Measurements from ENCODE around the gene RBL2. TPM values are rescaled to one million over a fixed set of nuclear protein-coding genes. Genes with fewer than 3 reads are reported as not detected.
A peak's percentile ranks its signal among the peaks of the same experiment; 100 is the strongest.

The RBL2 gene
- total and polyA plus RNA-seq, 2 of the 13 experiments (the other 11 are each of a cell fraction or from before 2014, with no cell fraction given): 41.2 to 60.9 TPM

- intact Hi-C loops (cut with micrococcal nuclease; ENCODE audit: unreplicated experiment): loop anchor here (1.0 to 10.0 kb wide), 3 partner anchors 36 to 457 kb away; partner anchors contain the start of genes CHD9, CHD9NB, FTO and RPGRIP1L
- Histone ChIP-seq H3K4me1 (ENCODE audit: insufficient read depth, low read length) (peaks cover 65% of the 10 kb centered on the region), H3K27me3 (ENCODE audit: control insufficient read depth in 1 of 2, insufficient read depth in 2 of 2, low read length in 2 of 2) (no peaks in the 10 kb centered on the region), H4K20me1 (ENCODE audit: insufficient read depth, low read length) (no peaks in the 10 kb centered on the region), H3K4me2 (ENCODE audit: low read depth, low read length) (peak overlapping the region; percentile 100), H3K27ac (ENCODE audit: extremely low read length, insufficient read depth, low read length) (peak overlapping the region; percentile 80), H3K9ac (ENCODE audit: insufficient read depth, low read depth, low read length) (peak overlapping the region; percentile 51), H3K4me3 (replicated peaks in 1 of 3; ENCODE audit: insufficient read depth in 1 of 3, low read depth in 2 of 3, low read length in 3 of 3) (peak overlapping the region; percentile 13 to 70 (median 17); a peak in 5 of 6 replicates), H3K9me3 (ENCODE audit: low read length) (peaks cover 13% of the 10 kb centered on the region), H3K79me2 (ENCODE audit: insufficient read depth, low read length) (no peaks in the 10 kb centered on the region), H3K36me3 (replicated peaks in 1 of 2; ENCODE audit: control insufficient read depth in 1 of 2, insufficient read depth in 2 of 2, low read length in 2 of 2) (no peaks in the 10 kb centered on the region), H2AFZ (ENCODE audit: low read length) (no peak overlapping the region)
- in situ Hi-C loops (cut with HindIII; ENCODE audit: extremely low pct_ligation_motif_present, low pct_unique_long_range_greater_than_20kb): no loop called here
- TSS peak; percentile 78 for BruUV-seq (replicated peaks)
- ATAC-seq (peak; percentile 90), DNase-seq (ENCODE audit: low spot score) (peak; percentile 98), FAIRE-seq (peak; percentile 77)
- CTCF ChIA-PET (ENCODE audit: low intra/inter-chr PET ratio, low total read pairs): interaction anchor here (3.0 kb wide), 1 partner anchor 36 kb away, joined by 22 read pairs; no protein-coding TSS in a partner anchor
- POLR2A ChIA-PET: interaction anchor here (0.8 to 2.3 kb wide), 12 partner anchors 9 to 654 kb away, joined by 3 to 23 read pairs (median 6); partner anchors contain the start of genes AKTIP and RBL2
- WGBS (ENCODE audit: low lambda C conversion rate): 6% methylated on average over 11 of the region's 12 CpGs
- TF ChIP-seq HNF1A (IDR thresholded peaks at IDR 0.05; ENCODE audit: low read depth): no peak; the same call in none of the 2 replicates
- TF ChIP-seq HNF1A (CRISPR knock-in tag; IDR thresholded peaks at IDR 0.05; ENCODE audit: borderline replicate concordance): no peak
- no peak; the same call in none of the 2 replicates for TF ChIP-seq ARNT2 (CRISPR knock-in tag; IDR thresholded peaks at IDR 0.05; ENCODE audit: low read depth)
- TF ChIP-seq RFXAP (CRISPR knock-in tag; IDR thresholded peaks at IDR 0.05; ENCODE audit: borderline replicate concordance): no peak
- peak; percentile 44; the same call in 1 of the 2 replicates for TF ChIP-seq MED1 (CRISPR knock-in tag; IDR thresholded peaks at IDR 0.05)
- TF ChIP-seq ARID4A (CRISPR knock-in tag; IDR thresholded peaks at IDR 0.05; ENCODE audit: borderline replicate concordance): peak; percentile 70; the same call in 1 of the 2 replicates
- 0 out of 2 replicates have a peak, but pooled peaks have one; percentile 44 for TF ChIP-seq HMGA1 (CRISPR knock-in tag; conservative IDR thresholded peaks at IDR 0.05)
- TF ChIP-seq THAP7 (CRISPR knock-in tag; IDR thresholded peaks at IDR 0.05): 0 out of 2 replicates have a peak, but pooled peaks have one; percentile 49
- TF ChIP-seq ZFP62 (CRISPR knock-in tag; IDR thresholded peaks at IDR 0.05): no peak
- TF ChIP-seq FOSL1 (CRISPR knock-in tag; IDR thresholded peaks at IDR 0.05; ENCODE audit: borderline replicate concordance): peak; percentile 62; the same call in 1 of the 2 replicates
- TF ChIP-seq ZFP36 (IDR thresholded peaks at IDR 0.05; ENCODE audit: borderline replicate concordance, low read depth, low read length, partially characterized antibody): no peak
- peak; percentile 92 for TF ChIP-seq HNF4G (IDR thresholded peaks at IDR 0.05; ENCODE audit: borderline replicate concordance, low read depth, low read length)
- TF ChIP-seq HNF4G (CRISPR knock-in tag; IDR thresholded peaks at IDR 0.05; ENCODE audit: borderline replicate concordance, low read depth): peak; percentile 94
Measured at GRCh38 chr16:53511403-53512280, 77.4 kb downstream of the RBL2 start.

Measured in HepG2 (cell line).